Fibroblast of skin of left biceps (primary cell): ENCODE measurements around the gene UROS.

Source experiments
- DNase-seq, 2 experiments: peaks; one replicate each; pipeline ENCODE4 v3.0.0-alpha.2; 2013; ENCODE audit warnings: low read depth in 2 of 2

Gene UROS

DNA sequence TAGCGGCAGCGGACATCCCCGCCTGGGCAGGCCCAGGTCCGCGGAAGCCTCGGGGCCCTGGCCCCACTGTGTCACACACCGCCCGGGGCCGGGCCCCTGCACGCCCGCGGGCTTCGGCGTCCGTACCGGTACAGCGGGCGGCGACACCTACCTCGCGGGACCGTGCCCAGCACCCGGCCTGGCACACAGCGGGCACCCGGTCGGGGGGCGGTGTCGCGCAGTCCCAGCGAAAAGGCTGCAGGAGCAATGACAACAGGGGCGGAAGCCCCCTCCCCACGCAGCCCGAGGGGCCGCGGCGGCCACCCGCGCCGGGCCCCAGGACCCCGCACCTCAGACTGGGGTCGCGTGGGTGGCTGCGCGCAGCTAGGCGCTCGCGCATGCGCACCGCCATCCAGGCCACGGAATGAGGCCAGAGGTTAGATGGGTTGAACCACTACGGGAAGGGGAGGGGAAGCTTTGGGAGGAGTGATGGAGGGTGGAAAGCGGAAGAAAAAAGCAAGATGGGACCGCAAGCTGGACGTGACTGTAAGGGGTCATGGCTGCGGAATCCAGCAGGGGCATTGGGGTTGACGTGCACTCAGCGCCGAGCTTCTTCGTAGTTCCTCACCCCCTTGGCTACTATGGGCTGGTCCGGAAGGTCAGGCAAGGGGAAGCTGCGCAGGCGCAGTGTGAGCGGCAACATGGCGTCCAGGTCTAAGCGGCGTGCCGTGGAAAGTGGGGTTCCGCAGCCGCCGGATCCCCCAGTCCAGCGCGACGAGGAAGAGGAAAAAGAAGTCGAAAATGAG lies at the start of gene UROS, which contains the start of gene BCCIP:
TSS of gene UROS (minus strand) at position 381 of the 785 bp plus-strand sequence. CDS start 6,759 bp downstream, outside the sequence.
TSS of gene BCCIP (plus strand) at position 669 of the 785 bp plus-strand sequence. CDS start at position 681, 12 bp downstream.
- DNase-seq = peak; percentile 66 to 72

GRCh38 chr10:125871338-125871737 lies 48.3 kb upstream of the UROS start:
- DNase-seq = no peak

DNA sequence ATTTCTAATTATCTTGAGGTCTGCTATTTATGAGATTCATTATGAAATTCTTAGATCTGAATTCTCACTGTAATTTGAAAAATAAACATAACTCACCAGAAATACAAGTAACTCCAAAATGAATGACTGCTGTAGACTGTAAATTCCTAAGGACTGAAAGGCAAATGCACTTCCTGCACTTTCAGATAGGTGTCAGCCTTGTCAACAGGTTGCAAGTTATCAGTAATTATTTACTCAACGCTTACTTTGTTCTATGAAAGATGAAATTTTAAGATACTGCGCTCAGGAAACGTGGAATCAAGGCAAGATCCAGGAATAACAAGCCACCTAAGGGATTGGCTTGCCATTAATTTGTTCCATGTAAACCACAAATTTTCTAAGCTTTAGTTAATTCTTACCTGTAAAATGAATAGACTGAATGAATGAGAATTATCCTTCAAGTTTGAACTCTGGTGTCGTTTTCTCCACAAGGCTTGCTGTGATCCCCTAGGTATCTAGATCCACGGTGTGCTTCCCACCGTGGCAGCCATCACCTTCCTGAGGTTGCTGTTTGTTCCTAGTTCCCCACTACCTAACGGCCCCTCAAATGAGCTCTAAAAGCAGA lies 45.4 kb upstream of the UROS start:
- DNase-seq = peak in 1 of 2 experiments; percentile 12

DNA sequence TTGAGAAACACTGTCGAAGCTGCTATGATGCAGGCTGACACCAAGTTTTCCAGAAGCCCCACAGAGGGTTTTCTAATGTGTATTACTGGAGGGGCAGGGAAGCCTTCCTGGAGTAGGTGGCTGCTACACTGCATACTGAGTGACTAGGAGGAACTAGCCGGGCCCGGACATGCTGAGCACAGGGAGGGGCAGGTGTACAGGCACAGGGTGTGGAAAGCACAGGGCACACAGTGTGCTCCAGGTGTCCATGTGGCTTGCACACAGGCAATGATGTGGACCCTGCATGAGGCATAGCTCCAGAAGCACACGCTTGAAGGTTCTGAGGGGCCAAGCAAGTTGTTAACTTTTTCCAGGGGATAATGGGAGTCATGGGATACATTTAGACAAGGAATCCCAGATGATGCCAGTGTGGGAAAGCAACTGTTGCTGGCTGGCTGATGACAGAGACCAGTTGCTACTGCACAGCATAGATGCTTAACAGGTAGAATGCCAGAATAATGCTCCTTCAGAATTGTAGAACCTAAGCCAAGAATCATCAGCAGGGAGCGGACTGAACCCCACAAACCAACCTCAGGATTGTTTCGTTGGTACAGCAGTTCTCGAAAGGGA lies 43.5 kb upstream of the UROS start:
- no peak for DNase-seq

DNA sequence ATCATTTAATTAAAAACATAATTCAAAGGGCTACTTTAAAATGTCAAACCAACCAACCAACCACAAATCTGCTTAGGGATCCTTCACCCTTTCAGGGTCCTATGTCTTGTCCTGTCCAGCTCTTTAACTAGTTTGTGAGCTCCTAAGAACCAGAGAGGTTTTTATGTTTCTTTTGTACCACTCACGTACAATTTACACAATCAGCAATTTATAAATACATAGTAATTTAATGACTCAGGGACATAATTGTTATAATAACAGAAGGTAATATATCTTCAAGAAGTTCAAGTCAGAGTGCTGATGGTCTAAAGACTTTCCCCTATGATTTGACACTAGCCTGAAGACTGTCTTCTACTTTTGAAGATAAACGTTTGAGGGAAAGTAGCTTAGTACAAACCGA lies 42.1 kb upstream of the UROS start:
- no peak for DNase-seq

DNA sequence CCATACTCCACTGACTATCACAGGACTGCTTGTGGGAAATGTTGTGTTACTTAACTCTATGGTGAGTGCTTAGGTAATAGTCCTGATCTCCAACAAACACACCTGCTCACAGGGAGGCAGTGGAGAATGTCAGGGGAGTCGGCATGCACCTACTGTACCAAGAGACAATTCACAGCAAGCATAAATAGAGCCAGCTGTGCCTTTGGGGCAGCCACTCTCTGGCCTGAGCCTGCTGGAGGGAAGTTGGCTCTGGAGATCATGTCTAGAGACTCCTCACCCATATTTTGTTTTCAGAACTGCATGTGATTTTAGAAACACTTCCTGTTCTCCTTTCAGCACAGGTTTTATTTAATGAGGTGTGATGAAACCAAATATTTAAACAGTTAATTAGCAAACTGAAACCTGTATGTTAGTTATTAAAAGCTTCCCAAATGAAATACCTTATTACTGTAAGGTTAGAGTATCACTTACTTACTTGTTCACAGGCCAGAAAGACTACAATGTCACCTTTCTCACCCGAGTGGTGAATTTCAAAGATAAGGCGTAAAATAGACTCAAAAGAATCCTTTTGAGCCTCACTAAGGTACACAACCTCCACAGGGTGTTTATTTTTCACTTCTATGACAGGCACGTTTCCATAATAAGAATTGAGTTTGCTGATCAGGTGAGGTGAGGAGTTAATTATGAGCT lies 36.2 kb upstream of the UROS start:
- DNase-seq = no peak

GRCh38 chr10:125857185-125857760 lies 34.2 kb upstream of the UROS start:
- DNase-seq = no peak

- no peak for DNase-seq
Observed at GRCh38 chr10:125852487-125852886, 29.4 kb upstream of the UROS start.

GRCh38 chr10:125850766-125851731 lies 28.0 kb upstream of the UROS start:
- no peak for DNase-seq

GRCh38 chr10:125849448-125849847 lies 26.4 kb upstream of the UROS start:
- no peak for DNase-seq

DNA sequence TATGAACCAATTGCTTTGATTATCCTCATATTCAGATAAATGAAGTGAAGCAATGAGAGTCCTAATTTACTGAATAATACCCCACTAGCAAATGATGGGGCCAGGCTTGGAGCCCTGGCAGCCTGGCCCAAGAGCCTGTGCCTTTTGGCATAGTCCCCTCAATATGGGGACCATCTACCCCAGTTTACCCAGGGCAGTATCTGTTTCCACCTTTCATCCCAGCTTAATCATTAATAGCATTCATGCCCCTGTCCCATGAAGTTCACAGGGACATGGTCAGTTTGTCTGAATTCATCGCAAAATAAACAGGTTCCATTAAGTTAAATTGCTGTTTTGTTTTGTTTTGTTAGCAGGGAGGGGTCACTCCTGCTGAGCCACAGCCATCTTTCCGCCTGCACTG lies 25.8 kb upstream of the UROS start:
- DNase-seq = no peak

DNA sequence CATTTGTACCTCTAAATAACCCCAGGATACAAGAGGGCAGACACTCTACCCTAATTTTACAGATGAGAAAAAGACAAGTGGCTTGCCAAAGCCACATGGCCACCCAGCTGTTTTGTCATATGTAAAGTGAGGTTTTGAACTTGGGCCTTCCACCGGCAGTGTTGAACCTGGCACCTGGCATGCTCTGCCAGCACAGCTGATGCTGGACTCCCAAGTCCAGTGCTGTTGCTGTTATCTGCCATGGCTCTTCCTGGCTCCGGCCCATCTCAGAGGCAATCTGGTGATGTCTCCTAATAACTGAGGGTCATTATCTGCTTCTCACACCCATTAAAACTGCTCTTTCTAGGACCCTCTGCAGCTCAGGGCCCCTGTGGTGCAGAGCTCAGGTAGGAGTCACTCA lies 25.3 kb upstream of the UROS start:
- no peak for DNase-seq

GRCh38 chr10:125846894-125847293 lies 23.8 kb upstream of the UROS start:
- DNase-seq = no peak

DNA sequence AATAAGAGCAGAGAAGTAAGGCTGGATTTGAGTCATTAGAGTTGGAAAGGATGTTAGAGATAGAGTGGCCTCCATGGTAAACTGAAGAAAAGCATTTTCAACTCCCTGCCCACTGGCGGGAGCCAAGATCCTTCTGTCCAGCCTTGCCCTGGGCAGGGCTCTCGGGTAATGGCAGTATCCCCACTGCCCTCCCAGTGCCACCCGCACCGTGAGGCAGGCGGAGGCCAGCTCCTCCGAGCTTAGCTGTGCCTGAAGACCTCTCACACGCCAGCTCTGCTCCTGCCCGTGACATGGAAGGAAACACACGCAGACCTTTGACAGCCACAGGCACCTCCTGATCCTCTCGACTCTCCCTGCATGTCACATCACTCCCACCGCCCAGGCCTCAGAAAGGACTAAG lies 22.6 kb upstream of the UROS start:
- DNase-seq = no peak

DNA sequence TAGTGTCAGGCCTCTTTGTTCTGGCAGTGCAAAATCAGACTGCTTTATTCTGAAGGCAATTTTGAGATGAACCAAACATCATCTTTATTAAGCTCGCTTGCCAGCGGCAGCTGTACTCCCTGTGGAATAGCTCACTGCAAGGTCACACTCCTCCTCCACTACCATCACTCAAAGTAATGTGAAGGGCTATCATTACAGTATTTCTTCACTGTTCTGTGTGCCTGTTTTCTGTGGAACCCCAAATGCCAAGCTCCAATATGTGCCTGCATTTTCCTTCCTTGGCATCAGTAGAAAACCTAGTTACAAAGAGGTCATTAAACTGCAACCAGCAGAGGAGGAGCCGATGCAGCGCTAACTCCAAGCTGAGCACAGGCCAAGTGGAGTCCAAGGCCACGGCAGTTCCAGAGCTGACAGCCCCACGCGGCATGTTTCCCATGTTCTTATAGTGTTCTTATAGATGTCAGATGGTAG lies 21.7 kb upstream of the UROS start:
- no peak for DNase-seq

DNA sequence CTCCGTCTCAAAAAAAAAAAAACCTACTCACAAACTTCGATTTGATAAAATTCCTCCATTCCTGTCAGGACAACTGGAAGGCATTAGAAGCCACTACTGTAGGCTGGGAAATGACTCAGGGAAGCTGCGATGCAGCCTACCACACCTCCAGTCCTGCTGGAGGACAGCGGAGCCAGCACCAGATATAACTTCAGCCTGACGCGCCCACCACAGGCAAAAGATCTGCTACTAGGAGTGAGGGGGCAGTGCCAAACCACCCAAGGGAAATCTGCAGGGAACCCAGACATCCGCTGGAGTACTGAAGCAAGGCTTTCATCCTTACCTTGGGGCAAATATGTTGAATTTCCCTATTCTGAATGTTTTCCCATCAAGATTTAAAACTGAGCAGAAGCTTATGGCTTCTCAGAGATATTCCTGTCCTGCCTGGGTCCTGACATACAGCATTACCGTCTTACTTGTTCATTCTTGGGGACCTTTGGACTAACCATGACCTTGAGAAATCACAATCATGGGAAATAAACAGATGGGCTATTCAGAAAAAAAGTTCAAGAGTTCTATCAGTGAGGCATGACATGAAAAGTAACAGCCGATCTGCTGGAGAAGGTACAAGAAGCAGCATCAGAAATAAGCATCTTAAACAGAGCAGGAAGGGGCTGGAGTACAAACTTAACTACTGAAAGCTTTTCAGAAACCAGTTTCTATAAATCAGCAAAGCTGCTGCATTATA lies 20.7 kb upstream of the UROS start:
- DNase-seq = no peak

DNA sequence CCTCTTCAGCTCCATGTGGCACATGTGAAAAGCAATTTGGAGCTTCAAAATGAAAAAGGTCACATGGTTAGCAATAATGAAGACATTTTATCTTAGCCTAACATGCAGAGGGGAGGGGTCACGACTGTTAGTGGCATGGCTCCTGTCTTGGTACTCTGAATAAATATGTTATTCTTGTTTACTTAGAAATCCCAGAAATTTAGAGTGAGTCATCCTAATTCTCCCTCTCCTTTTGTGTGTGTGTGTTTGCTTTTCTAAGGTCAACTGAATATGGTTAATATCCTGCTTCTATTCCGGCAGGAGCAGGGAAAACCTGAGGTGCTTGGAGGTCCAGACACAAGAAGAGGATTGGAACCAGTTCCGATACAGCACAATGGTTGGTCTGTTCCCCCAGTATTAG lies 17.9 kb upstream of the UROS start:
- no peak for DNase-seq

DNA sequence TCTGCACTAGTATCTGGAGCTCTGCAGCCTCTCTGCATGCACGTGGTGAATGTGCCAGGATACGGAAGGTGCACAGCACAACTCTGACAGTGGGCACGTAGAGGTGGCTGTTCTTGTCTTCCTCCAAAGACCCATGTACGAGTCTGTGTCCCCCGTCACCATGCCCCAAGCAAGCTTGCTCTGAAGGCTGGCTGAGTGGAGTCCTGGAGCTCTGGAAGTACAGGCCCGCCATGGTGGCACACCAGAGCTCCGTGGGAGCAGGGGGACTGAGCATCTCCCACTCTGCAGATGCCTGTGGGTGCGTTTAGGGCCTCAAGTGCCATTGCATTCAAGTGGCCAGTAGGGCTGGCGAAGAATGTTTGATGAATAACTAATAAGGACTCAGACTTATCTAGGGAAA lies 17.3 kb upstream of the UROS start:
- no peak for DNase-seq

DNA sequence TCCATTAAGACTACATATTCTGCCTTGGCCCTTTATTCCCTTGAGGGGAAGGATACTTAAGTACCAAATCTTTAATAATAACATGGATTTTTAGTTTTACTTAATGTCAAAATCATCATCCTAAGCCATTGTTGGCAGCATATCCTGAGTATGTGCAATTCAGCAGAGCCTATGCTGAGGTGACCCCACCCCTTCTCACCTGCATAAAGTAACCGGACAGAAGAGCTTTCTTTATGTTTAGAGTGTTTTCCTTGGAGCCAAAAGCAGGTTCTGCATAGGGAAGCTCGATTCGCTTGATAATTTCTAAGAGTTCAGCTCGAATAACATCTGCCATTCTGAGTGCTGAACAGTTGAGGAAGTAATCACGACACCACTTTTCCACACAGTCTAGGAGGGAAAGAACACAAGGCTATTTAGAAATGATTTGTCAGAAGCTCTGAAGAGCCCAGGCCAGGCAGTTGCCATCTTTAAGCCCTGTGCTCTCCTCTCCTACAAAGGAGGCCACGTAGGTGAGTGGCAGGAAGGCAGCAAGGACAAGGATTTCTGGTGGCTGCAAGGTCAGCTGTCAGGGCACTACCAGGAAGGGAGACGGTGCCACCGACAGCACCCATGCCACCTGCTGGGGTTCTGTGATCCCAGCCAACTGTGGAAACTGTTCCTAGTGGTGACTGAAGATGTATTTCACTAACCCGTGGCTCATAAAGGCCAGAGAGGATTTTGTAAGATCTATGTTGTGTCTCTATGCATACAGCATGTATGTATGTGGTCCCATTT lies 15.9 kb upstream of the UROS start:
- no peak for DNase-seq
